ENCODE measurements around the gene CA14. TPM values are rescaled to one million over a fixed set of nuclear protein-coding genes. Genes with fewer than 3 reads are reported as not detected.
A peak's percentile ranks its signal among the peaks of the same experiment; 100 is the strongest.

The CA14 gene
- total RNA-seq, 1 experiment from 2014 or later, result not detected

DNA sequence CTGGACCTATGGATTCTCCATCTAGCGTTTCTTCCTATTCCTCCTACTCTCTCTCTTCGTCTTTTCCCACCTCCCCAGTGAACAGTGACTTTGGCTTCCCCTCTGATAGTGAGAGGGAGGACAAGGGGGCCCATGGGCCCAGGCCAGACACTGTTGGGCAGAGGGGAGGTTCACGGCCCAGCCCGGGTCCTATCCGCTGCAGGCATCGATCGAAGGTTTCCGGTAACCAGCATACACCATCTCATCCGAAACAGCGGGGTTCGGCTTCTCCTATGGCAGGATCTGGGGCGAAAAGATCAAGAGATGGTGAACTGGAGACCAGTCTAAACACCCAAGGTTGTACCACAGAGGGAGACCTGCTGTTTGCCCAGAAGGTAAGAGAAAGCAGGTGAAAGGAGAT lies 25.7 kb downstream of the CA14 start:
- Histone ChIP-seq H3K27me3 (ENCODE audit: low read length) (no peaks in the 10 kb centered on the region), H3K27ac (ENCODE audit: low read length) (no peak overlapping the region), H3K9me3 (ENCODE audit: low read length) (no peaks in the 10 kb centered on the region), H3K9ac (ENCODE audit: low read length) (peak overlapping the region; percentile 85), H3K36me3 (ENCODE audit: low read depth, low read length) (peaks cover 8% of the 10 kb centered on the region; the same call in 1 of the 2 replicates), H2AFZ (ENCODE audit: low read length) (peak overlapping the region; percentile 87; the same call in 1 of the 2 replicates), H3K4me3 (ENCODE audit: low read length) (peak overlapping the region; percentile 86), H3K9me2 (replicated peaks; ENCODE audit: low read length) (no peaks in the 10 kb centered on the region), H3K4me2 (ENCODE audit: low read length) (peak overlapping the region; percentile 90), H4K20me1 (ENCODE audit: low read length) (no peaks in the 10 kb centered on the region), H3K4me1 (ENCODE audit: insufficient read depth, low read length) (peaks cover 19% of the 10 kb centered on the region), H3F3A (ENCODE audit: low read length, unreplicated experiment) (no peaks in the 10 kb centered on the region), H3K79me2 (ENCODE audit: low read length) (peaks cover 18% of the 10 kb centered on the region)
- no peak for TF ChIP-seq EZH2phosphoT487 (IDR thresholded peaks at IDR 0.05; ENCODE audit: borderline replicate concordance, low read length)
- TF ChIP-seq, protein P1, sequence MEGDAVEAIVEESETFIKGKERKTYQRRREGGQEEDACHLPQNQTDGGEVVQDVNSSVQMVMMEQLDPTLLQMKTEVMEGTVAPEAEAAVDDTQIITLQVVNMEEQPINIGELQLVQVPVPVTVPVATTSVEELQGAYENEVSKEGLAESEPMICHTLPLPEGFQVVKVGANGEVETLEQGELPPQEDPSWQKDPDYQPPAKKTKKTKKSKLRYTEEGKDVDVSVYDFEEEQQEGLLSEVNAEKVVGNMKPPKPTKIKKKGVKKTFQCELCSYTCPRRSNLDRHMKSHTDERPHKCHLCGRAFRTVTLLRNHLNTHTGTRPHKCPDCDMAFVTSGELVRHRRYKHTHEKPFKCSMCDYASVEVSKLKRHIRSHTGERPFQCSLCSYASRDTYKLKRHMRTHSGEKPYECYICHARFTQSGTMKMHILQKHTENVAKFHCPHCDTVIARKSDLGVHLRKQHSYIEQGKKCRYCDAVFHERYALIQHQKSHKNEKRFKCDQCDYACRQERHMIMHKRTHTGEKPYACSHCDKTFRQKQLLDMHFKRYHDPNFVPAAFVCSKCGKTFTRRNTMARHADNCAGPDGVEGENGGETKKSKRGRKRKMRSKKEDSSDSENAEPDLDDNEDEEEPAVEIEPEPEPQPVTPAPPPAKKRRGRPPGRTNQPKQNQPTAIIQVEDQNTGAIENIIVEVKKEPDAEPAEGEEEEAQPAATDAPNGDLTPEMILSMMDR (conservative IDR thresholded peaks at IDR 0.05; ENCODE audit: low read depth, low read length), result no peak
- no peak for TF ChIP-seq EZH2 (IDR thresholded peaks at IDR 0.05; ENCODE audit: low read length, unreplicated experiment)
- no TSS peak for BruUV-seq (replicated peaks)
- CTCF ChIA-PET, result interaction anchor here (3.6 kb wide), 1 partner anchor 28 kb away, joined by 28 read pairs; no protein-coding TSS in a partner anchor
- intact Hi-C loops (cut with micrococcal nuclease), result no loop called here
- DNase-seq (no peak), ATAC-seq (no peak)
- POLR2A ChIA-PET (ENCODE audit: unreplicated experiment), result interaction anchor here (0.6 kb wide), 1 partner anchor 28 kb away, joined by 3 read pairs; no protein-coding TSS in a partner anchor

DNA sequence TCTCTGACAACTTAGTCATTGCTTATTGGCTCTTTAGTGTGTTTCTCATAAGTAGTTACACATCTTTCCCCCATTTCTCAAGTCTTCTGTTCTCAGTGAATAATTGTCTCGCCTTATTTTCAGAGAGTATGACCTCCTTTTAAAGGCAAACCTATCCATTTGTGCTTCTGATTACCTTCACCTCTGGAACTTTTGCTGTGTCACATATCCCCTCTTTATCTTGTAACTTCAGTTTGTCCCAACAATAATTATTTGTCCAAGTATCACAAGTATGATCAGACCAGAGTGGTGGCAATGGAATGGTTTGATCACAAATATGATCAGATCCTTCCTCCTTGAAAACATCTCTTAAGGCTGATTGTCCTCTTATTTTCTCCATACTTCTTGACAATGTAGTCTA lies 30.8 kb downstream of the CA14 start:
- H3F3A ChIP-seq (ENCODE audit: low read length, unreplicated experiment), result no peaks in the 10 kb centered on the region
- ChIA-PET CTCF (interaction anchor here (0.5 kb wide), 1 partner anchor 811 kb away, joined by 6 read pairs; no protein-coding TSS in a partner anchor), POLR2A (ENCODE audit: unreplicated experiment) (no interaction called here)
- H3K9ac ChIP-seq (ENCODE audit: low read length), result no peak overlapping the region
- peaks cover 8% of the 10 kb centered on the region; the same call in 1 of the 2 replicates for H3K36me3 ChIP-seq (ENCODE audit: low read depth, low read length)
- no peaks in the 10 kb centered on the region for H4K20me1 ChIP-seq (ENCODE audit: low read length)
- H3K27ac ChIP-seq (ENCODE audit: low read length), result no peak overlapping the region
- no peaks in the 10 kb centered on the region for H3K27me3 ChIP-seq (ENCODE audit: low read length)
- H2AFZ ChIP-seq (ENCODE audit: low read length), result no peak overlapping the region
- no peaks in the 10 kb centered on the region for H3K9me3 ChIP-seq (ENCODE audit: low read length)
- BruUV-seq (replicated peaks), result no TSS peak
- DNase-seq (no peak), ATAC-seq (no peak)
- intact Hi-C loops (cut with micrococcal nuclease), result no loop called here
- no peak overlapping the region for H3K4me2 ChIP-seq (ENCODE audit: low read length)
- H3K9me2 ChIP-seq (replicated peaks; ENCODE audit: low read length), result no peaks in the 10 kb centered on the region
- TF ChIP-seq EZH2 (IDR thresholded peaks at IDR 0.05; ENCODE audit: low read length, unreplicated experiment) (no peak), EZH2phosphoT487 (IDR thresholded peaks at IDR 0.05; ENCODE audit: borderline replicate concordance, low read length) (no peak)
- TF ChIP-seq, protein P1 (conservative IDR thresholded peaks at IDR 0.05; ENCODE audit: low read depth, low read length), result no peak
- peaks cover 8% of the 10 kb centered on the region for H3K79me2 ChIP-seq (ENCODE audit: low read length)
- peaks cover 10% of the 10 kb centered on the region for H3K4me1 ChIP-seq (ENCODE audit: insufficient read depth, low read length)
- no peak overlapping the region for H3K4me3 ChIP-seq (ENCODE audit: low read length)

DNA sequence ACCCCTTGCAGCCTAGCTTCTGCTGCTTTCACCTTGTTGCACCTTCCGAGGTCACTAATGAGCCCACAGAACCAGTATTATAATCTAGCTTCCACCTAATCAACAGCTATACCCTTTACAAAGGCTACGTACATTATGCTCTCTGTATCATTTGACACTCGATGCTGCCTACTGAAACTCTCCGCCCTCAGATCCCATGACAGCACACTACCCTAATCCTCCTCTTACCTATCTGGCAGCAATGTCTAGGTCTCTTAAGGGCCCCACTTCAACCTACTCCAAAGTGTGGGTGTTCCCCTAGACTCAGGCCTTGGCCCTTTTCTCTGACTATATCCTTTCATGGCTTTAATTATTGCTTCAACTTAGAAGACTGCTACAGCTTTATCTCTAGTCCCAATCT lies 31.2 kb downstream of the CA14 start:
- H3F3A ChIP-seq (ENCODE audit: low read length, unreplicated experiment), result no peaks in the 10 kb centered on the region
- H3K79me2 ChIP-seq (ENCODE audit: low read length), result peaks cover 7% of the 10 kb centered on the region
- H2AFZ ChIP-seq (ENCODE audit: low read length), result no peak overlapping the region
- TF ChIP-seq, protein P1 (conservative IDR thresholded peaks at IDR 0.05; ENCODE audit: low read depth, low read length), result no peak
- TF ChIP-seq EZH2 (IDR thresholded peaks at IDR 0.05; ENCODE audit: low read length, unreplicated experiment) (no peak), EZH2phosphoT487 (IDR thresholded peaks at IDR 0.05; ENCODE audit: borderline replicate concordance, low read length) (no peak)
- no peaks in the 10 kb centered on the region for H3K9me2 ChIP-seq (replicated peaks; ENCODE audit: low read length)
- peaks cover 8% of the 10 kb centered on the region; the same call in 1 of the 2 replicates for H3K4me1 ChIP-seq (ENCODE audit: insufficient read depth, low read length)
- no peak overlapping the region for H3K4me2 ChIP-seq (ENCODE audit: low read length)
- no peak overlapping the region for H3K27ac ChIP-seq (ENCODE audit: low read length)
- H3K36me3 ChIP-seq (ENCODE audit: low read depth, low read length), result peaks cover 8% of the 10 kb centered on the region; the same call in 1 of the 2 replicates
- ATAC-seq (no peak), DNase-seq (no peak)
- no peaks in the 10 kb centered on the region for H4K20me1 ChIP-seq (ENCODE audit: low read length)
- H3K27me3 ChIP-seq (ENCODE audit: low read length), result no peaks in the 10 kb centered on the region
- ChIA-PET CTCF (interaction anchor here (0.5 kb wide), 1 partner anchor 811 kb away, joined by 6 read pairs; no protein-coding TSS in a partner anchor), POLR2A (ENCODE audit: unreplicated experiment) (no interaction called here)
- BruUV-seq (replicated peaks), result no TSS peak
- no peak overlapping the region for H3K9ac ChIP-seq (ENCODE audit: low read length)
- H3K9me3 ChIP-seq (ENCODE audit: low read length), result no peaks in the 10 kb centered on the region
- intact Hi-C loops (cut with micrococcal nuclease), result no loop called here
- H3K4me3 ChIP-seq (ENCODE audit: low read length), result no peak overlapping the region
